Hepatocyte (in vitro differentiated cells): ENCODE measurements around the gene SNX25. TPM values are rescaled to one million over a fixed set of nuclear protein-coding genes. Genes with fewer than 3 reads are reported as not detected.

Experiments used
- DNase-seq: peaks from one replicate; pipeline ENCODE4 v3.0.0-alpha.2; 2016; ENCODE audit warnings: low spot score
- H2AFZ ChIP-seq: fragments of 200-600 bp; sonication (generic); 2 replicates; pipeline ENCODE4 v1.6.0; 2016; ENCODE audit warnings: antibody characterized with exemption, mild to moderate bottlenecking
- H3K27ac ChIP-seq: fragments of 200-600 bp; sonication (generic); 2 replicates; pipeline ENCODE4 v1.5.1; 2016; ENCODE audit warnings: mild to moderate bottlenecking
- H3K27me3 ChIP-seq: fragments of 200-600 bp; sonication (generic); 2 replicates; pipeline ENCODE4 v1.6.1; 2016
- H3K36me3 ChIP-seq: fragments of 200-600 bp; sonication (generic); replicated peaks from 2 replicates; pipeline ENCODE4 v1.5.1; 2016; ENCODE audit warnings: low read depth; ENCODE audit not compliant: insufficient read depth
- H3K4me1 ChIP-seq: fragments of 200-600 bp; sonication (generic); 2 replicates; pipeline ENCODE4 v1.5.1; 2016; ENCODE audit warnings: mild to moderate bottlenecking, moderate library complexity; ENCODE audit not compliant: insufficient read depth
- H3K4me2 ChIP-seq: fragments of 200-600 bp; sonication (generic); 2 replicates; pipeline ENCODE4 v1.6.0; 2016
- H3K4me3 ChIP-seq: fragments of 200-600 bp; sonication (generic); 2 replicates; pipeline ENCODE4 v1.5.1; 2016; ENCODE audit warnings: mild to moderate bottlenecking
- H3K79me2 ChIP-seq: fragments of 200-600 bp; sonication (generic); 2 replicates; pipeline ENCODE4 v1.6.0; 2017; ENCODE audit warnings: mild to moderate bottlenecking
- H3K9me2 ChIP-seq: fragments of 200-600 bp; sonication (generic); replicated peaks from 2 replicates; pipeline ENCODE4 v1.6.0; 2017; ENCODE audit warnings: mild to moderate bottlenecking; ENCODE audit not compliant: insufficient read depth
- H3K9me3 ChIP-seq: fragments of 200-600 bp; sonication (generic); 2 replicates; pipeline ENCODE4 v1.5.1; 2016; ENCODE audit warnings: low read depth, mild to moderate bottlenecking
- H4K20me1 ChIP-seq: fragments of 200-600 bp; sonication (generic); 2 replicates; pipeline ENCODE4 v1.6.0; 2016; ENCODE audit warnings: mild to moderate bottlenecking; ENCODE audit not compliant: insufficient read depth, poor library complexity, severe bottlenecking
- CTCF ChIP-seq: fragments of 200-600 bp; sonication (generic); IDR thresholded peaks from 2 replicates; pipeline ENCODE4 v1.5.1; 2016; ENCODE audit warnings: antibody characterized with exemption, mild to moderate bottlenecking; ENCODE audit not compliant: poor library complexity
- EZH2 ChIP-seq: fragments of 200-600 bp; sonication (generic); IDR thresholded peaks from 2 replicates; pipeline ENCODE4 v1.6.1; 2016; ENCODE audit warnings: antibody characterized with exemption, mild to moderate bottlenecking, borderline replicate concordance
- EZH2phosphoT487 ChIP-seq: fragments of 200-600 bp; sonication (generic); IDR thresholded peaks from one replicate; pipeline ENCODE4 v1.6.1; 2018; ENCODE audit warnings: antibody characterized with exemption, mild to moderate bottlenecking, low read depth, moderate library complexity; ENCODE audit not compliant: unreplicated experiment, severe bottlenecking
- WGBS: methylation state at CpG from one replicate; pipeline ENCODE4 v1.1.6; 2016; ENCODE audit warnings: low lambda C conversion rate; ENCODE audit errors: missing lambda C conversion rate; 5-methylcytosine and 5-hydroxymethylcytosine counted together
- polyA plus RNA-seq: library from polyadenylated mRNA; unstranded; fragments of >200 nt; fragmentation: Nextera tagmentation; extraction: Ambion mirVana; gene quantifications from 2 replicates; pipeline ENCODE4 v1.2.1, GENCODE V29; 2016
- total RNA-seq: library from RNA; depleted of rRNA; stranded (reverse); fragments of >200 nt; gene quantifications from 2 replicates; pipeline ENCODE4 v1.2.3, GENCODE V29; 2014

Gene SNX25
- total and polyA plus RNA-seq, 2 experiments from 2014 or later, result 16.5 to 20.3 TPM

- TF ChIP-seq EZH2 (no peak), CTCF (peak; percentile 24), EZH2phosphoT487 (no peak)
- H3K79me2 ChIP-seq, result no peaks in the 10 kb centered on the region
- H3K4me1 ChIP-seq, result no peaks in the 10 kb centered on the region
- WGBS, result 83% methylated on average over 5 of the region's 5 CpGs
- H4K20me1 ChIP-seq, result no peaks in the 10 kb centered on the region
- H3K4me3 ChIP-seq, result no peak overlapping the region
- no peaks in the 10 kb centered on the region for H3K27me3 ChIP-seq
- no peaks in the 10 kb centered on the region for H3K36me3 ChIP-seq
- H3K9me3 ChIP-seq, result no peaks in the 10 kb centered on the region
- H2AFZ ChIP-seq, result no peak overlapping the region
- no peaks in the 10 kb centered on the region for H3K9me2 ChIP-seq
- H3K27ac ChIP-seq, result no peak overlapping the region
- DNase-seq, result peak; percentile 18
- no peak overlapping the region for H3K4me2 ChIP-seq
Observed at GRCh38 chr4:185304944-185305690, 95.7 kb downstream of the SNX25 start.

GRCh38 chr4:185305979-185306442 lies 96.6 kb downstream of the SNX25 start:
- Histone ChIP-seq H3K9me3 (no peaks in the 10 kb centered on the region), H4K20me1 (no peaks in the 10 kb centered on the region), H3K36me3 (no peaks in the 10 kb centered on the region), H3K27me3 (no peaks in the 10 kb centered on the region), H3K4me2 (no peak overlapping the region), H3K4me1 (no peaks in the 10 kb centered on the region), H3K4me3 (no peak overlapping the region), H3K27ac (no peak overlapping the region), H2AFZ (no peak overlapping the region), H3K79me2 (no peaks in the 10 kb centered on the region), H3K9me2 (no peaks in the 10 kb centered on the region)
- 88% methylated on average over 7 of the region's 7 CpGs for WGBS
- TF ChIP-seq EZH2, result no peak
- no peak for TF ChIP-seq CTCF
- TF ChIP-seq EZH2phosphoT487, result no peak
- no peak for DNase-seq

- no peak for DNase-seq
- H3K27ac ChIP-seq, result no peak overlapping the region
- no peaks in the 10 kb centered on the region for H3K27me3 ChIP-seq
- no peaks in the 10 kb centered on the region for H3K4me1 ChIP-seq
- no peaks in the 10 kb centered on the region for H3K9me3 ChIP-seq
- TF ChIP-seq EZH2 (no peak), EZH2phosphoT487 (no peak), CTCF (no peak)
- H3K4me2 ChIP-seq, result no peak overlapping the region
- no peaks in the 10 kb centered on the region for H4K20me1 ChIP-seq
- no peaks in the 10 kb centered on the region for H3K79me2 ChIP-seq
- no peaks in the 10 kb centered on the region for H3K36me3 ChIP-seq
- 70% methylated on average over 5 of the region's 5 CpGs for WGBS
- H3K4me3 ChIP-seq, result no peak overlapping the region
- H3K9me2 ChIP-seq, result no peaks in the 10 kb centered on the region
- H2AFZ ChIP-seq, result no peak overlapping the region
Observed at GRCh38 chr4:185307136-185307950, 97.9 kb downstream of the SNX25 start.
